Liver (tissue), 9 donors: ENCODE results near the gene CCNK. TPM values are rescaled to one million over a fixed set of nuclear protein-coding genes. Genes with fewer than 3 reads are reported as not detected.

Experiments used
- DNase-seq: peaks from one replicate; pipeline ENCODE4 v3.0.0-alpha.2; 2017; ENCODE audit warnings: low spot score
- H3K27ac ChIP-seq, 2 donors: one replicate each; pipeline ENCODE4 v1.7.0; 2013; ENCODE audit warnings: inconsistent platforms in 2 of 2, low read length in 2 of 2, control low read depth in 1 of 2, low read depth in 1 of 2, mild to moderate bottlenecking in 1 of 2
- H3K27me3 ChIP-seq, 4 donors: one replicate each; pipeline versions ENCODE4 v1.6.1 to v1.7.0; 2013; ENCODE audit warnings: low read length in 3 of 4, inconsistent platforms in 1 of 4, mild to moderate bottlenecking in 1 of 4, moderate library complexity in 1 of 4; ENCODE audit not compliant: control insufficient read depth in 4 of 4, insufficient read depth in 4 of 4
- H3K36me3 ChIP-seq, 4 donors: one replicate each; pipeline versions ENCODE4 v1.6.1 to v1.7.0; 2013; ENCODE audit warnings: low read length in 3 of 4, mild to moderate bottlenecking in 3 of 4, low read depth in 1 of 4, moderate library complexity in 1 of 4; ENCODE audit not compliant: control insufficient read depth in 4 of 4, insufficient read depth in 3 of 4
- H3K4me1 ChIP-seq, 4 donors: one replicate each; pipeline versions ENCODE4 v1.6.1 to v1.7.0; 2013; ENCODE audit warnings: low read length in 3 of 4, mild to moderate bottlenecking in 3 of 4, moderate library complexity in 1 of 4; ENCODE audit not compliant: control insufficient read depth in 4 of 4, insufficient read depth in 4 of 4
- H3K4me3 ChIP-seq, 3 donors: one replicate each; pipeline versions ENCODE4 v1.6.1 to v1.7.0; 2013; ENCODE audit warnings: low read length in 3 of 3, control low read depth in 1 of 3, low read depth in 1 of 3, mild to moderate bottlenecking in 1 of 3
- H3K9ac ChIP-seq, 2 donors: one replicate each; pipeline ENCODE4 v1.7.0; 2013; ENCODE audit warnings: low read length in 2 of 2, mild to moderate bottlenecking in 2 of 2, moderate library complexity in 2 of 2, control low read depth in 1 of 2, low read depth in 1 of 2
- H3K9me3 ChIP-seq, 4 donors: one replicate each; pipeline versions ENCODE4 v1.6.1 to v1.7.0; 2013; ENCODE audit warnings: low read length in 3 of 4; ENCODE audit not compliant: control insufficient read depth in 4 of 4
- EGR1 ChIP-seq, 2 donors: IDR thresholded peaks; 2 replicates each; pipeline ENCODE4 v1.6.1; 2016 to 2018; ENCODE audit warnings: antibody characterized with exemption in 2 of 2, low read depth in 2 of 2
- FOXA1 ChIP-seq: IDR thresholded peaks from 2 replicates; pipeline ENCODE4 v1.6.1; 2016; ENCODE audit warnings: antibody characterized with exemption
- FOXA2 ChIP-seq: IDR thresholded peaks from 2 replicates; pipeline ENCODE4 v1.6.1; 2016; ENCODE audit warnings: antibody characterized with exemption
- GABPA ChIP-seq, 2 donors: IDR thresholded peaks in 1 of 2; conservative IDR thresholded peaks in 1 of 2; 2 replicates each; pipeline ENCODE4 v1.6.1; 2016; ENCODE audit warnings: antibody characterized with exemption in 2 of 2, mild to moderate bottlenecking in 1 of 2, moderate library complexity in 1 of 2
- HNF4A ChIP-seq, 2 donors: conservative IDR thresholded peaks; 2 replicates each; pipeline ENCODE4 v1.6.1; 2016; ENCODE audit warnings: antibody characterized with exemption in 2 of 2, mild to moderate bottlenecking in 2 of 2
- HNF4G ChIP-seq: IDR thresholded peaks from 2 replicates; pipeline ENCODE4 v1.6.1; 2016; ENCODE audit warnings: antibody characterized with exemption
- JUND ChIP-seq, 2 donors: IDR thresholded peaks; 2 replicates each; pipeline ENCODE4 v1.6.1; 2016; ENCODE audit warnings: antibody characterized with exemption in 2 of 2
- NR2F2 ChIP-seq: IDR thresholded peaks from 2 replicates; pipeline ENCODE4 v1.6.1; 2016; ENCODE audit warnings: antibody characterized with exemption
- RAD21 ChIP-seq, 2 donors: IDR thresholded peaks; 2 replicates each; pipeline ENCODE4 v1.6.1; 2016; ENCODE audit warnings: antibody characterized with exemption in 2 of 2, mild to moderate bottlenecking in 2 of 2
- RXRA ChIP-seq, 2 donors: IDR thresholded peaks; 2 replicates each; pipeline ENCODE4 v1.6.1; 2017 to 2018; ENCODE audit warnings: antibody characterized with exemption in 2 of 2, mild to moderate bottlenecking in 1 of 2
- SP1 ChIP-seq: IDR thresholded peaks from 2 replicates; pipeline ENCODE4 v1.6.1; 2018; ENCODE audit warnings: antibody characterized with exemption, mild to moderate bottlenecking
- YY1 ChIP-seq: IDR thresholded peaks from 2 replicates; pipeline ENCODE4 v1.6.1; 2016; ENCODE audit warnings: antibody characterized with exemption, mild to moderate bottlenecking
- WGBS: extraction: QIAGEN DNeasy Blood & Tissue Kit; methylation state at CpG from one replicate; pipeline ENCODE4 v1.1.7; 2013; 5-methylcytosine and 5-hydroxymethylcytosine counted together
- polyA plus RNA-seq, 2 donors: library from polyadenylated mRNA; stranded (reverse) in 1 of 2; unstranded in 1 of 2; fragments of 200-250 nt in 1 of 2; fragments of >200 nt in 1 of 2; fragmentation: Nextera tagmentation in 1 of 2; extraction: Ambion mirVana in 1 of 2; gene quantifications; one replicate each; pipeline versions ENCODE4 v1.2.1 to v1.2.3, GENCODE V29; 2013 to 2015
- total RNA-seq, 2 donors: library from RNA; depleted of rRNA; stranded (reverse); fragments of >200 nt; gene quantifications; one replicate each; pipeline ENCODE4 v1.2.3, GENCODE V29; 2014
- TF ChIP-seq, protein P1 (sequence below): IDR thresholded peaks from 2 replicates; pipeline ENCODE4 v1.6.1; 2016; ENCODE audit warnings: antibody characterized with exemption
- TF ChIP-seq, protein P2 (sequence below): IDR thresholded peaks from 2 replicates; pipeline ENCODE4 v1.6.1; 2016; ENCODE audit warnings: antibody characterized with exemption, mild to moderate bottlenecking
- TF ChIP-seq, protein P3 (sequence below): fragments of 150-350 bp; IDR thresholded peaks from 2 replicates; pipeline ENCODE4 v1.5.1; 2017; ENCODE audit warnings: improper control_type of control experiment, low read depth, low read length; ENCODE audit not compliant: missing input control
- donor health status: healthy.
- donor health status: healthy.
- donor health status: healthy.
- donor health status: healthy.
- donor health status: healthy.

CCNK gene
- total and polyA plus RNA-seq, 4 donors = 7.7 to 33.4 (median 13.2) TPM

GRCh38 chr14:99548871-99549515 is 67.8 kb downstream of the CCNK start:
- 86% methylated on average over 10 of the region's 10 CpGs for WGBS
- no peak overlapping the region for H3K27ac ChIP-seq

GRCh38 chr14:99549684-99550083 is 68.5 kb downstream of the CCNK start:
- TF ChIP-seq EGR1 (IDR thresholded peaks at IDR 0.05; ENCODE audit: low read depth in 2 of 2) (no peak), HNF4G (no peak), HNF4A (conservative IDR thresholded peaks at IDR 0.05) (peak in 1 of 2 donors; percentile 31), RAD21 (IDR thresholded peaks at IDR 0.05) (peak in 1 of 2 donors; percentile 33), RXRA (IDR thresholded peaks at IDR 0.05) (peak; percentile 29 to 61)
- Histone ChIP-seq H3K9me3 (no peaks in the 10 kb centered on the region), H3K36me3 (no peaks in the 10 kb centered on the region), H3K27ac (no peak overlapping the region), H3K4me3 (no peak overlapping the region), H3K4me1 (peaks cover 36 to 66% (median 56%) of the 10 kb centered on the region in 4 donors), H3K27me3 (no peaks in the 10 kb centered on the region), H3K9ac (no peak overlapping the region)
- 63% methylated on average over 10 of the region's 10 CpGs for WGBS
- DNase-seq = no peak

More at GRCh38 chr14:99548871-99549515, 67.8 kb downstream of the CCNK start:
- Histone ChIP-seq H3K27me3 (no peaks in the 10 kb centered on the region), H3K4me3 (no peak overlapping the region), H3K9me3 (no peaks in the 10 kb centered on the region), H3K36me3 (no peaks in the 10 kb centered on the region), H3K4me1 (peaks cover 30 to 59% (median 50%) of the 10 kb centered on the region in 4 donors), H3K9ac (no peak overlapping the region)
- no peak for DNase-seq
- TF ChIP-seq NR2F2 (no peak), EGR1 (IDR thresholded peaks at IDR 0.05; ENCODE audit: low read depth in 2 of 2) (no peak)

GRCh38 chr14:99550387-99550992 is 69.3 kb downstream of the CCNK start:
- TF ChIP-seq FOXA1 (no peak), NR2F2 (no peak), GABPA (IDR thresholded peaks at IDR 0.05 in 1 of 2, conservative IDR thresholded peaks at IDR 0.05 in 1 of 2) (no peak), HNF4A (conservative IDR thresholded peaks at IDR 0.05) (no peak)
- Histone ChIP-seq H3K9ac (no peak overlapping the region), H3K4me1 (peaks cover 37 to 73% (median 63%) of the 10 kb centered on the region in 4 donors), H3K27me3 (no peaks in the 10 kb centered on the region), H3K4me3 (no peak overlapping the region), H3K36me3 (no peaks in the 10 kb centered on the region), H3K27ac (no peak overlapping the region), H3K9me3 (no peaks in the 10 kb centered on the region)
- DNase-seq = no peak
- 91% methylated on average over 11 of the region's 11 CpGs for whole genome bisulfite sequencing

GRCh38 chr14:99551034-99551922 is 70.1 kb downstream of the CCNK start:
- Histone ChIP-seq H3K27me3 (no peaks in the 10 kb centered on the region), H3K4me3 (no peak overlapping the region), H3K36me3 (no peaks in the 10 kb centered on the region), H3K4me1 (peaks cover 36 to 73% (median 64%) of the 10 kb centered on the region in 4 donors), H3K27ac (peak overlapping the region; percentile 30 to 72), H3K9ac (no peak overlapping the region), H3K9me3 (no peaks in the 10 kb centered on the region)
- 82% methylated on average over 11 of the region's 11 CpGs for WGBS
- no peak for DNase-seq
- no peak for TF ChIP-seq FOXA2
- no peak for TF ChIP-seq SP1
- TF ChIP-seq JUND (IDR thresholded peaks at IDR 0.05) = no peak
- no peak for TF ChIP-seq YY1
- TF ChIP-seq HNF4G = no peak
- TF ChIP-seq FOXA1 = no peak
- TF ChIP-seq NR2F2 = no peak
- TF ChIP-seq, protein P1, sequence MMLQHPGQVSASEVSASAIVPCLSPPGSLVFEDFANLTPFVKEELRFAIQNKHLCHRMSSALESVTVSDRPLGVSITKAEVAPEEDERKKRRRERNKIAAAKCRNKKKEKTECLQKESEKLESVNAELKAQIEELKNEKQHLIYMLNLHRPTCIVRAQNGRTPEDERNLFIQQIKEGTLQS = no peak
- TF ChIP-seq, protein P2, sequence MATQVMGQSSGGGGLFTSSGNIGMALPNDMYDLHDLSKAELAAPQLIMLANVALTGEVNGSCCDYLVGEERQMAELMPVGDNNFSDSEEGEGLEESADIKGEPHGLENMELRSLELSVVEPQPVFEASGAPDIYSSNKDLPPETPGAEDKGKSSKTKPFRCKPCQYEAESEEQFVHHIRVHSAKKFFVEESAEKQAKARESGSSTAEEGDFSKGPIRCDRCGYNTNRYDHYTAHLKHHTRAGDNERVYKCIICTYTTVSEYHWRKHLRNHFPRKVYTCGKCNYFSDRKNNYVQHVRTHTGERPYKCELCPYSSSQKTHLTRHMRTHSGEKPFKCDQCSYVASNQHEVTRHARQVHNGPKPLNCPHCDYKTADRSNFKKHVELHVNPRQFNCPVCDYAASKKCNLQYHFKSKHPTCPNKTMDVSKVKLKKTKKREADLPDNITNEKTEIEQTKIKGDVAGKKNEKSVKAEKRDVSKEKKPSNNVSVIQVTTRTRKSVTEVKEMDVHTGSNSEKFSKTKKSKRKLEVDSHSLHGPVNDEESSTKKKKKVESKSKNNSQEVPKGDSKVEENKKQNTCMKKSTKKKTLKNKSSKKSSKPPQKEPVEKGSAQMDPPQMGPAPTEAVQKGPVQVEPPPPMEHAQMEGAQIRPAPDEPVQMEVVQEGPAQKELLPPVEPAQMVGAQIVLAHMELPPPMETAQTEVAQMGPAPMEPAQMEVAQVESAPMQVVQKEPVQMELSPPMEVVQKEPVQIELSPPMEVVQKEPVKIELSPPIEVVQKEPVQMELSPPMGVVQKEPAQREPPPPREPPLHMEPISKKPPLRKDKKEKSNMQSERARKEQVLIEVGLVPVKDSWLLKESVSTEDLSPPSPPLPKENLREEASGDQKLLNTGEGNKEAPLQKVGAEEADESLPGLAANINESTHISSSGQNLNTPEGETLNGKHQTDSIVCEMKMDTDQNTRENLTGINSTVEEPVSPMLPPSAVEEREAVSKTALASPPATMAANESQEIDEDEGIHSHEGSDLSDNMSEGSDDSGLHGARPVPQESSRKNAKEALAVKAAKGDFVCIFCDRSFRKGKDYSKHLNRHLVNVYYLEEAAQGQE = no peak
- no peak for TF ChIP-seq GABPA (IDR thresholded peaks at IDR 0.05 in 1 of 2, conservative IDR thresholded peaks at IDR 0.05 in 1 of 2)
- TF ChIP-seq RAD21 (IDR thresholded peaks at IDR 0.05) = no peak
- TF ChIP-seq, protein P3, sequence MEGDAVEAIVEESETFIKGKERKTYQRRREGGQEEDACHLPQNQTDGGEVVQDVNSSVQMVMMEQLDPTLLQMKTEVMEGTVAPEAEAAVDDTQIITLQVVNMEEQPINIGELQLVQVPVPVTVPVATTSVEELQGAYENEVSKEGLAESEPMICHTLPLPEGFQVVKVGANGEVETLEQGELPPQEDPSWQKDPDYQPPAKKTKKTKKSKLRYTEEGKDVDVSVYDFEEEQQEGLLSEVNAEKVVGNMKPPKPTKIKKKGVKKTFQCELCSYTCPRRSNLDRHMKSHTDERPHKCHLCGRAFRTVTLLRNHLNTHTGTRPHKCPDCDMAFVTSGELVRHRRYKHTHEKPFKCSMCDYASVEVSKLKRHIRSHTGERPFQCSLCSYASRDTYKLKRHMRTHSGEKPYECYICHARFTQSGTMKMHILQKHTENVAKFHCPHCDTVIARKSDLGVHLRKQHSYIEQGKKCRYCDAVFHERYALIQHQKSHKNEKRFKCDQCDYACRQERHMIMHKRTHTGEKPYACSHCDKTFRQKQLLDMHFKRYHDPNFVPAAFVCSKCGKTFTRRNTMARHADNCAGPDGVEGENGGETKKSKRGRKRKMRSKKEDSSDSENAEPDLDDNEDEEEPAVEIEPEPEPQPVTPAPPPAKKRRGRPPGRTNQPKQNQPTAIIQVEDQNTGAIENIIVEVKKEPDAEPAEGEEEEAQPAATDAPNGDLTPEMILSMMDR = no peak
